HL-60/S4 treated with retinoic acid at 250 ng/mL for 4 days and 3 days (cell line): ENCODE data around the gene PTPRM.
"Not testable (repeated sequence)": the region's sequence is repeated elsewhere in the genome, so short reads cannot be mapped to it uniquely, and the experiment has no call there.

ENCODE experiments used
- in situ Hi-C: fragments of 300-500 bp; cut with MboI; formaldehyde crosslinking; loops from 2 replicates; pipeline ENCODE4 v1.7.0; 2022; ENCODE audit warnings: low sequenced_read_pairs

Gene PTPRM

DNA sequence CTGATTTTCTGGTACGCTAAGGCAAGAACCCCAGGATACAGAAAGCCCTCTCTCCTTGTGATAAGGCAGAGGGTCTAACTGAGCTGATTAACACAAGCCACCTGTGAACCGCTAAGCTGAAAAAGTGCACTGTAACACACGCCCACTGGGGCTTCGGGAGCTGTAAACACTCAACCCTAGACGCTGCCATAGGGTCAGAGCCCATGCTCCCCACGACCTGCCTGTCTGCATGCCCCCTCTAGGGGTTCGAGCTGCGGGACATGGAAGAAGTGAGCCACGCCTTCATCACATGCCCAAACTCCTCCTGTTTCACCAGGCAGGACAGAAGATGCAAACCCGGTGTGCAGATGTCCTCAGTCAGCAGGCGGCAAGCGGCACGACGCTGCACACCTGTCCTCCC, 868.3 kb downstream of the PTPRM start:
- in situ Hi-C loops = no loop called here

GRCh38 chr18:8439055-8439454, 871.9 kb downstream of the PTPRM start:
- in situ Hi-C loops = no loop called here

DNA sequence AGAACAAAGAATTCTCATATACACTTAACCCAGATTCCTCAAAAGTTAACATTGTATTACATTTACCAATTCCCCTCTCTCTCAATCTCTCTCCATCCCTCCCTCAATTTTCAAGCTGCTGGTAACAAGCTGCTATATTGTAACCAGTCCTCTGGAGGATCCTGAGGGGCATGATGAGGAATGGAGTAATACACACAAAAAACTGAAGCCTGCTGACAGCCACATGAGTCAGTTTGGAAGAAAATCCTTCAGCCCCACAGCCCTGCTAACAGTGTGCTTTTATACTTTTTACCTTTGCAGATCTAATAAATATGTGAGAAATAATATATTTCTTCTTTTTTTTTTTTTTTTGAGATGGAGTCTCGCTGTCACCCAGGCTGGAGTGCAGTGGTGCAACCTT, 876.4 kb downstream of the PTPRM start:
- in situ Hi-C loops = no loop called here

DNA sequence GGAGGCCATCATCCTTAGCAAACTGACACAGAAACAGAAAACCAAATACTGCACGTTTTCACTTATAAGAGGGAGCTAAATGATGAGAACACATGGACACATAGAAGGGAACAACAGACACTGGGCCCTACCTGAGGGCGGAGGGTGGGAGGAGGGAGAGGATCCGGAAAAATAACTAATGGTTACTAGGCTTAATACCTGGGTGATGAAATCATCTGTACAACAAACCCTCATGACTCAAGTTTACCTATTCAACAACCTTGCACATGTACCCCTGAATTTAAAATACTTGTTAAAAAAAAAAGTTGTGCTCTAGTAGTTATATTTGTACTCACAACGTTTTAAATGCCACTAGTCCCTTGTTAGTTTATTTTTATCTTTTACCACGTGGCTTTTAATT, 879.8 kb downstream of the PTPRM start:
- in situ Hi-C loops = not testable (repeated sequence)

DNA sequence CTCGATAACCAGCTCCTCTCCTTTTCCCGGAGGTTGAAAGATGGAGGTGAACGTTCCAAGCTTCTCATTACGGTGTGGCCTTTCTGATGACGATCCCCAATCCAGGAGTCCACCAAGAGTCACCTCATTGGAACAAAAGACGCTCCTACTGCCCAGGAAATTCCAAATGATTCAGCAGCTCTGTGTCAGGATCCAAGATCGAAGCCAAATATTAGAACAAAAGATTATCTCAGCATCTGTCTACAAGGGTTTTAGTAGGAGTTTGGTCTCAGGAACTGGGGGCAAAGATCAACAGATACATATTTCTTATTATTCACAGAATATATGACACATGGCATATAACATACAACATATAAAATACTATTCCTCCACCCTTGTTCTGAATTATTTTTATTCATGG, 881.0 kb downstream of the PTPRM start:
- in situ Hi-C loops = no loop called here

DNA sequence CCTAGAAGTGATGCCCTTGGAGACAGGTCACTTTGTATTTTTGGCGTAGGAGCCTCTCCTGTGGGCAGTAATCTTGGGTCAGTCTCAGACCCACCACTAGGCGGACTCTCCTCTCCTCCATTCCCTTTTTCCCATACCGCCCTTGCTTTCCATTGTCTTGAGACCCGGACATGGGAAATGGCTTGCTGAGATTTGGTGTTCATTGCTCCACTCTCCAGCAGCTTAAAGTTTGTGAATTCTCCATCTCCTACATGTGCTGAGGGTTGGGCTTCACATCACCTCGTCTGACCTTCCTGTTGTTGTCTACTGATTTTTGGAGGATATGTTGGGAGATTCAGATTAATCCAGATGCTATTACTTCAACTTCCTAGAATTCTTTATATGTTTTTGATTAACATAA, 882.9 kb downstream of the PTPRM start:
- in situ Hi-C loops = no loop called here

DNA sequence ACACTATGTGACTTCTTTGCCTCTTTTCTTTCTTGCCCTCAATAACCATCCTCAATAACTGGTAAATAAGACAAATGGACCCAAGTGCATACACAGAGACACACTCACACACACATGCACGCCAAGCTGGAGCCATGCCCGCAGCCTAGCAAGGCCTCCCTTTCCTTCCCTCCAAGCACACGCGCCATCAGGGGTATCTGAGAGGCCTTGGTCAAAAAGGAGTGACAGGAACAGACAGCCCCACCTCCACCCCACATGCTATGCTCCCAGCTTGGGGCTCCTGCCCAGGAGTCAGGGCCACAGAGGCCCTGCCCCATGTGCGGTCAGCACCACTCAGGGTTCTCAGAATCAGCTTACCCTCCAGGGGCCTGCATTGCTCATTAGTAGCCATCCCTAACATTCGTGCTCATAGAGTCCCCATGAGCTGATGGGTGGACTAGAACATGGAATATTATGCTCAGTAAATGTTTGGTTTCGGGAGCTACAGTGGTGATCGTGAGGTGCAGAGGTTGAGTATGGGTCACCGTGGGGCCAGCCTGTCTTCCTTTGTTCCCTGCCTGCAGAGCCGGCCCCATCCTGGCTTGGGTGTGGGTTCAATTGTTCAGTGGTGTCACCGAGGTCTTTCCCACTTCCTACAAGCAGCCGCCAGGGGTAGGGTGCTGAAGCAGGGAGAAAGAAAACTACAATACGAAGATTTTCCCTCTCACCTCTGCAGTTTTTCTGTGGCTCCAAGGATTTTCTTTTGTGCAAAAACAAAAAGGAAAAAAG, 884.0 kb downstream of the PTPRM start:
- in situ Hi-C loops = no loop called here

GRCh38 chr18:8453528-8453927, 886.4 kb downstream of the PTPRM start:
- in situ Hi-C loops = no loop called here

- in situ Hi-C loops = no loop called here
Measured at GRCh38 chr18:8454136-8454535, 887.0 kb downstream of the PTPRM start.

DNA sequence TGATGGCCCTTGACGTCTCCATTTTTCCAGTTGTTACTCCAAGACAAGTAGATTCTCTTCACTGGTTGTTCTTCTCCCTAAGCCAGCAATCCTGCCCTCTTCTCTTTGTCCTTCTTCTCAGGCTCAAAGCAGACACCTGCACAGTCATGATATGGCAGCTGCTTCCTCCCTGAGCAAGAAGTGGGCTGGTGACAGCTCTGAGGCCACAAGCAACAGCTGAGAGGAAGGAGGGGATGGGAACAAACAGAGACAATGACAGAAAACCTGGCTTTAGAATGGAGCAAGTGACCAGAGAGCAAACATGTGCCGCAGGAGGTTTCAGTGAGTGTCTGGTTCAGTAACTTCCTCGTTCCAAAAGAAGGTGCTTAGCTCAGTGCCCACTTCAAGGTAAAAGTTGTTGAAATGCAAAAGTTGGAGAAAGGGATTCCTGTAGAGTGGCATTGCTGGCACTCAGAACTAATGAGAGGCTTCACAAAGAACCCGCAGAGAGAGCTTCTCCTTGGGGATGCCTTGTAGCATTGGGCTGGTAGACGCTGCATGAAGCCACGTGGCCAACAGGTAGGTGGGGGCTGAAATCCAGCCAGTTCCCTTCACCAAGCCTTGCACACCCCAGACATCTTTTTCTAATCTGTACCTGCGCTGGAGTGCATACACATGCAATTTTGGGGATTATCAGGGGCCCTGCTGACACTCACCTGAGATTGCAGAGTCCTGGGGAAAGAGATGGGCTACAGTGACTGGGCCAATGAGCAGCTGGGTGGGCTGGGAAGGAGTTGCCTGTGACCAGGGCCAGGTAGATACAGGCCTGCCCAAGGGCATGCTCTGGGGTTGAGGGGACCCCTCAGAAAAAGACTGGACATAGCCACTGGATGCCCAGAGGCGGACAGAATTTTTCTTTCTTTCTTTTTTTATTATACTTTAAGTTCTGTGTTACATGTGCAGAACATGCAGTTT, 888.8 kb downstream of the PTPRM start:
- in situ Hi-C loops = no loop called here
